Activated naive CD8-positive, alpha-beta T cell treated with anti-CD3 and anti-CD28 coated beads for 36 hours (primary cell): ENCODE results near the gene HTR3B. TPM values are rescaled to one million over a fixed set of nuclear protein-coding genes. Genes with fewer than 3 reads are reported as not detected.

ENCODE experiments used
- DNase-seq: peaks from one replicate; pipeline ENCODE4 v3.0.0; 2021
- H3K27ac Mint-ChIP-seq: one replicate; pipeline ENCODE4 v1.8.0; 2022; ENCODE audit warnings: mild to moderate bottlenecking, moderate library complexity, mixed read lengths
- H3K27me3 Mint-ChIP-seq: one replicate; pipeline ENCODE4 v1.8.0; 2022; ENCODE audit warnings: mild to moderate bottlenecking, mixed read lengths
- H3K36me3 Mint-ChIP-seq: one replicate; pipeline ENCODE4 v1.8.0; 2021; ENCODE audit warnings: mild to moderate bottlenecking, mixed read lengths
- H3K4me1 Mint-ChIP-seq: one replicate; pipeline ENCODE4 v1.8.0; 2021; ENCODE audit warnings: mixed read lengths
- H3K4me3 Mint-ChIP-seq: one replicate; pipeline ENCODE4 v1.8.0; 2022; ENCODE audit warnings: mild to moderate bottlenecking, moderate library complexity, mixed read lengths
- H3K9me3 Mint-ChIP-seq: one replicate; pipeline ENCODE4 v1.8.0; 2022; ENCODE audit warnings: mixed read lengths
- total RNA-seq, 2 experiments: library from RNA; stranded (reverse); gene quantifications; one replicate each; pipeline ENCODE4 v1.2.3, GENCODE V29; 2021

Gene HTR3B
- total RNA-seq, 2 experiments from 2014 or later: not detected

- no peak overlapping the region for H3K4me3 Mint-ChIP-seq
- no peaks in the 10 kb centered on the region for H3K36me3 Mint-ChIP-seq
- H3K27ac Mint-ChIP-seq: no peak overlapping the region
- DNase-seq: no peak
- H3K9me3 Mint-ChIP-seq: no peaks in the 10 kb centered on the region
- H3K4me1 Mint-ChIP-seq: no peaks in the 10 kb centered on the region
- H3K27me3 Mint-ChIP-seq: peaks cover 8% of the 10 kb centered on the region
These were observed 45.3 kb downstream of the HTR3B start for GRCh38 chr11:113949891-113950290.

GRCh38 chr11:113951537-113951936 is 46.9 kb downstream of the HTR3B start:
- H3K27me3 Mint-ChIP-seq: peaks cover 8% of the 10 kb centered on the region
- no peaks in the 10 kb centered on the region for H3K4me1 Mint-ChIP-seq
- H3K4me3 Mint-ChIP-seq: no peak overlapping the region
- H3K9me3 Mint-ChIP-seq: no peaks in the 10 kb centered on the region
- no peaks in the 10 kb centered on the region for H3K36me3 Mint-ChIP-seq
- no peak for DNase-seq
- H3K27ac Mint-ChIP-seq: no peak overlapping the region

GRCh38 chr11:113952070-113952469 is 47.5 kb downstream of the HTR3B start:
- Mint-ChIP-seq H3K27me3 (peaks cover 8% of the 10 kb centered on the region), H3K36me3 (no peaks in the 10 kb centered on the region), H3K4me1 (no peaks in the 10 kb centered on the region), H3K27ac (no peak overlapping the region), H3K9me3 (no peaks in the 10 kb centered on the region), H3K4me3 (no peak overlapping the region)
- no peak for DNase-seq

- Mint-ChIP-seq H3K27me3 (peaks cover 8% of the 10 kb centered on the region), H3K27ac (no peak overlapping the region)
These were observed 48.0 kb downstream of the HTR3B start for GRCh38 chr11:113952588-113952987.

GRCh38 chr11:113954235-113954634 is 49.6 kb downstream of the HTR3B start:
- no peak overlapping the region for H3K27ac Mint-ChIP-seq
- H3K4me1 Mint-ChIP-seq: no peaks in the 10 kb centered on the region
- peaks cover 8% of the 10 kb centered on the region for H3K27me3 Mint-ChIP-seq
- H3K9me3 Mint-ChIP-seq: no peaks in the 10 kb centered on the region
- H3K4me3 Mint-ChIP-seq: no peak overlapping the region
- H3K36me3 Mint-ChIP-seq: no peaks in the 10 kb centered on the region
- DNase-seq: no peak

More at GRCh38 chr11:113952588-113952987, 48.0 kb downstream of the HTR3B start:
- Mint-ChIP-seq H3K4me3 (no peak overlapping the region), H3K9me3 (no peaks in the 10 kb centered on the region), H3K4me1 (no peaks in the 10 kb centered on the region), H3K36me3 (no peaks in the 10 kb centered on the region)
- no peak for DNase-seq

GRCh38 chr11:113956986-113957385 is 52.4 kb downstream of the HTR3B start:
- H3K9me3 Mint-ChIP-seq: no peaks in the 10 kb centered on the region
- H3K36me3 Mint-ChIP-seq: no peaks in the 10 kb centered on the region
- H3K27me3 Mint-ChIP-seq: peaks cover 5% of the 10 kb centered on the region
- no peak for DNase-seq
- no peak overlapping the region for H3K4me3 Mint-ChIP-seq
- no peak overlapping the region for H3K27ac Mint-ChIP-seq
- H3K4me1 Mint-ChIP-seq: no peaks in the 10 kb centered on the region

GRCh38 chr11:113960702-113961330 is 56.2 kb downstream of the HTR3B start:
- Mint-ChIP-seq H3K36me3 (no peaks in the 10 kb centered on the region), H3K4me1 (no peaks in the 10 kb centered on the region), H3K27me3 (no peaks in the 10 kb centered on the region), H3K4me3 (no peak overlapping the region), H3K27ac (no peak overlapping the region), H3K9me3 (no peaks in the 10 kb centered on the region)
- no peak for DNase-seq

- Mint-ChIP-seq H3K27me3 (peaks cover 3% of the 10 kb centered on the region), H3K36me3 (no peaks in the 10 kb centered on the region), H3K4me1 (no peaks in the 10 kb centered on the region), H3K27ac (no peak overlapping the region), H3K9me3 (no peaks in the 10 kb centered on the region), H3K4me3 (no peak overlapping the region)
- DNase-seq: no peak
These were observed 62.8 kb downstream of the HTR3B start for GRCh38 chr11:113967361-113967760.

- H3K27me3 Mint-ChIP-seq: peaks cover 4% of the 10 kb centered on the region
- no peak overlapping the region for H3K27ac Mint-ChIP-seq
- H3K36me3 Mint-ChIP-seq: no peaks in the 10 kb centered on the region
- H3K4me3 Mint-ChIP-seq: no peak overlapping the region
- H3K4me1 Mint-ChIP-seq: no peaks in the 10 kb centered on the region
- DNase-seq: no peak
- H3K9me3 Mint-ChIP-seq: no peaks in the 10 kb centered on the region
These were observed 67.1 kb downstream of the HTR3B start for GRCh38 chr11:113971506-113972195.

- peaks cover 4% of the 10 kb centered on the region for H3K27me3 Mint-ChIP-seq
- H3K9me3 Mint-ChIP-seq: no peaks in the 10 kb centered on the region
- H3K4me1 Mint-ChIP-seq: peaks cover 2% of the 10 kb centered on the region
- no peak within 1 kb of the TSS for H3K4me3 Mint-ChIP-seq
- no peaks in the 10 kb centered on the region for H3K36me3 Mint-ChIP-seq
- H3K27ac Mint-ChIP-seq: no peak within 1 kb of the TSS
- DNase-seq: no peak
These were observed 70.3 kb downstream of the HTR3B start, which contains the start of gene HTR3A for GRCh38 chr11:113974741-113975470. Gene HTR3A, plus strand, starts transcription at chr11:113975108. Its CDS starts 218 bp downstream, at chr11:113975326.

GRCh38 chr11:113977071-113977490 is 72.5 kb downstream of the HTR3B start:
- Mint-ChIP-seq H3K4me3 (no peak overlapping the region), H3K36me3 (no peaks in the 10 kb centered on the region), H3K9me3 (no peaks in the 10 kb centered on the region), H3K4me1 (peaks cover 2% of the 10 kb centered on the region), H3K27ac (no peak overlapping the region), H3K27me3 (peaks cover 4% of the 10 kb centered on the region)
- DNase-seq: no peak

- H3K9me3 Mint-ChIP-seq: no peaks in the 10 kb centered on the region
- H3K27me3 Mint-ChIP-seq: no peaks in the 10 kb centered on the region
- H3K27ac Mint-ChIP-seq: no peak overlapping the region
- H3K4me1 Mint-ChIP-seq: peaks cover 2% of the 10 kb centered on the region
- no peaks in the 10 kb centered on the region for H3K36me3 Mint-ChIP-seq
- no peak for DNase-seq
- H3K4me3 Mint-ChIP-seq: no peak overlapping the region
These were observed 73.1 kb downstream of the HTR3B start for GRCh38 chr11:113977701-113978100.

GRCh38 chr11:113979431-113979830 is 74.8 kb downstream of the HTR3B start:
- Mint-ChIP-seq H3K27me3 (peaks cover 3% of the 10 kb centered on the region), H3K4me3 (no peak overlapping the region), H3K36me3 (no peaks in the 10 kb centered on the region), H3K27ac (no peak overlapping the region), H3K4me1 (peaks cover 2% of the 10 kb centered on the region), H3K9me3 (no peaks in the 10 kb centered on the region)
- no peak for DNase-seq

GRCh38 chr11:113980785-113981184 is 76.2 kb downstream of the HTR3B start:
- H3K36me3 Mint-ChIP-seq: no peaks in the 10 kb centered on the region

GRCh38 chr11:113982306-113982705 is 77.7 kb downstream of the HTR3B start:
- Mint-ChIP-seq H3K27ac (no peak overlapping the region), H3K4me3 (no peak overlapping the region), H3K9me3 (no peaks in the 10 kb centered on the region), H3K27me3 (peaks cover 3% of the 10 kb centered on the region), H3K4me1 (peaks cover 1% of the 10 kb centered on the region), H3K36me3 (no peaks in the 10 kb centered on the region)
- no peak for DNase-seq

More at GRCh38 chr11:113980785-113981184, 76.2 kb downstream of the HTR3B start:
- peaks cover 3% of the 10 kb centered on the region for H3K27me3 Mint-ChIP-seq
- H3K4me3 Mint-ChIP-seq: no peak overlapping the region
- DNase-seq: no peak
- no peaks in the 10 kb centered on the region for H3K9me3 Mint-ChIP-seq
- no peak overlapping the region for H3K27ac Mint-ChIP-seq
- H3K4me1 Mint-ChIP-seq: peaks cover 2% of the 10 kb centered on the region
